PFSK-1 (cell line): Measurements from ENCODE around the gene ITGB1.

Experiments
- POLR2AphosphoS5 ChIP-seq: IDR thresholded peaks from 2 replicates; pipeline ENCODE4 v1.6.1; 2012; ENCODE audit warnings: low read depth, mild to moderate bottlenecking, control low read depth, low read length, moderate library complexity
- TAF1 ChIP-seq: IDR thresholded peaks from 2 replicates; pipeline ENCODE4 v1.6.1; 2012; ENCODE audit warnings: low read length, control low read depth, borderline replicate concordance; ENCODE audit not compliant: insufficient read depth

- no peak for TF ChIP-seq POLR2AphosphoS5
- TF ChIP-seq TAF1: no peak
Measured at GRCh38 chr10:32893434-32893833, 64.6 kb downstream of the ITGB1 start.
